NOMO-1 (cell line): ENCODE measurements around the gene DLG2.

Experiments used
- DNase-seq, 2 experiments: peaks; one replicate each; lab custom pipeline; 2025; ENCODE audit not compliant: unreplicated experiment in 2 of 2; lab: John Stamatoyannopoulos, UW

DLG2 gene

DNA sequence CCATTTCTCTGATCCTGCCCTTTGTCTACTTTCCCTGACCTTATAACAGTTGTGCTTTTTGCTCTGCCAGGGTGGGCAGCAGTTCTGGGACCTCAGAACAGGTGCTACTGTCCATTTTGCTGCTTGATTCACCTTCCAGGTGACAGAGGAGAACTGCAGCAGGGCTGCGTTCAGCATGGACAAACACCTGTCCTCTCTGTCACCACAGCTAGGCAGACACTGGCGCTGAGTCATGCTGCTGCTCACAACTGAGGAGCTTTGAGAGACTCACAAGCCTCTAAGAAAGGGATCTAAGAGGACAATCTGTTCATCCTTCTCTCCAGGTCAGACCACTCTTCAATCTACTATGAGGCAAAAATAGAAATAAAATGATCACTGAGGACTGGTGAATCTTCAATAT, 1196.5 kb downstream of the DLG2 start:
- no peak for DNase-seq

DNA sequence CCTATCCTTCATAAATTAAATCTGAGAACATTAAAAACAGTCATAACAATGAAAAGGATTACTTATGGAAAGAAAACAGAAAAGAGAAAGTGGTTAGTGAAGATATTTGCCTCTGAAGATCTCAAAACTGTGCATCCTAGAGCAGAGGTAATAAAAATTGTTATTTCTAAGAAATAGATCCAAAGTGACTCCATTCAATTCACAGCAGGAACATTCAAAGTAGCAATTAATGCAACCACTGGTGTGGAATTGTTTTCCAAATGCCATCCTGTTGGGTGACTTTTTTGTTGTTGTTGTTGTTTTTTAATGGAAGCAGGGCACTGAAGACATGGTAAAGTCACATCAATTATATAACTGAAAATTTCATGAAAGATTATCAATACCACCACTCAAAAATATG, 1201.5 kb downstream of the DLG2 start:
- DNase-seq = no peak

DNA sequence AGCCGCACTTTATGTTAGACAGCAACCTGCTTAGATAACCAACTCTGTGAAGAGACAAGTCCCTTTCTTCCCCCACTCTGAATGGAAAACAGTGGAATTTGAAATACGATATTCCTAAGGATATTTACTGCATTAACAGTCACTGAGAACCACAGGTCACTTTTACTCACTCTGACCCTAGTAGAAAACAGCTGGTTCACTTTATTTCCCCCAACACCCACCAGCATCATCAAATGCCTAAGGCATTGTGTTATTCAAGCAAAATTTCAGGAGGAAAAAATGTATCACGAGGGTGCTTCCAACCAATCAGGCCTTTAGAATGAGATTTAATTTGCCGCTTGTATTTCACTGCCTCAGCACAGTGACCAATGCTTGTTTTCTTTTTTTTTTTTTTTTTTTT, 1206.9 kb downstream of the DLG2 start:
- DNase-seq = no peak

DNA sequence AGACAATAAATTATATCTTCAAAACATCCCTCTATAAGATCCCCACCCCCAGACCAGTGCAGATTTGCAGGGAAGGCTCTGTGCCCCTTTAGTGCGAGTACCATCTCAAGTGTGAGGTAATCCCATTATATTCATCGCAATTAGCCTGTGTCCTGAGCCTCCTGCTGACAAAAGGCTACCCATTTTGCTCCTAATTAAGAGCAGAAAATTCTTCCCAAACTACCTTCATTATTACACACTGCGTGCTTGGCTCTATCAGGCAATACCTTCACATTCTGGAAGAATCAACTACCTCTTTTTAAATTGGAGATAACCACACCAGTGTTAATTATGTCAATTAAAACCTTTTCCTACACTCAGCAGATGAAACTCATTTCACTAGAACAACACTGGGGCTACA, 1207.5 kb downstream of the DLG2 start:
- DNase-seq = no peak

GRCh38 chr11:84414920-84415319, 1212.2 kb downstream of the DLG2 start:
- DNase-seq = no peak

DNA sequence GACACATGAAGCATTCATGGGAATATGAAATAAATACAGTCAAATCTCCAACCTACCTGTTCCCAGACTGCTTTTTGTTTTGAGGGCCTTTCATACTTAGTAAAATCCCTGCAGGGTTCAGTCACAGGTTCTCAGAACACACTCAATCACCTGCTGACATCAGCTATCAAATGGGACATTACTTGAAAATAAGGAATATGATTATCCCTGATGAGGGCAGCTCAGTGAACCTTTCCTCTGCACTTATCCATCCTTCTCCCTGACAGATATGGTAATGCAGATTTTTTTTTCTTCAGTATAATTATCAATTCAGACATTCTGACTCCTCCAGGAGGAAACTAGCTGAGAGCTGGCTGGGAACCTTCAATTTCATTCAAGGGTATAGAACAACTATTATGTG, 1213.6 kb downstream of the DLG2 start:
- DNase-seq = no peak

DNA sequence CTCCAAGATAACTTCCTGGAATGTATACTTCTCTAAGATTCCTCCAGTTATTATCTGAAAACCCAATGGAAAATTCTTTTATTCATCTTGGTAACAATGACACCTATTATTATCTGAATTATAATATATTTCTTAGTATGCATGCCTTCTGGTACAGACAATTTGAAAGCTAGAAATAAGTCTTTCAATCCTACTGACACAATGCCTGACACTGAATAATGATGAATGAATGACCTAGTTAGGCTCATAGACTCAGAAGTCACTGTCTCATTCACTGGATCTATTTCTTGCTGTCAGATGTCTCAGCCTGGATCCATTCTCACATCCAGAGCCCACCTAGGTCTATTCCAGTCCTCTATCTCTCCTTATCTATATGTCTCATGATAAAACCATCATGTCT, 1214.3 kb downstream of the DLG2 start:
- DNase-seq = no peak

- no peak for DNase-seq
Measured at GRCh38 chr11:84408946-84409411, 1218.2 kb downstream of the DLG2 start.

- no peak for DNase-seq
Measured at GRCh38 chr11:84407091-84407490, 1220.1 kb downstream of the DLG2 start.

- DNase-seq = peak; percentile 33 to 48
Measured at GRCh38 chr11:84398017-84398626, 1229.0 kb downstream of the DLG2 start.

DNA sequence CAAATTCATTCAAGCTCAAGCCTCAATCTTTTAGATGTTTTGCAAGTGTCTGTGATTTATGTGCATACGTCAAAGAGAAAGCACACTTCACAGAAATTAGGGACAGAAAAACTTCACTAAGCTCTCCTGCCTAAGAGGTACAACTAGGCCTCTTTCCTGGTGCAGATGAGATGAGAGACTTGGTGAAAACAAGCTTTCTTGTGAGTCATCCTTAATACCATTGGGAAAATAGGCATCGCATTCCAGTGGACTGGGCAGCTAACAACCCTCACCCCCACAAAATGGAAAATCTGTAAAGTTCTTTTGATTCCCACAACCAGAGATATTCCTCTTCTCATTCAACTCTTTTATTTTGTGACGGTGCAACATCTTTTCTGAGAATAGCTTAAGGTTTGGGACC, 1230.6 kb downstream of the DLG2 start:
- DNase-seq = no peak

GRCh38 chr11:84390441-84391078, 1236.6 kb downstream of the DLG2 start:
- no peak for DNase-seq

- DNase-seq = no peak
Measured at GRCh38 chr11:84389696-84390095, 1237.4 kb downstream of the DLG2 start.

DNA sequence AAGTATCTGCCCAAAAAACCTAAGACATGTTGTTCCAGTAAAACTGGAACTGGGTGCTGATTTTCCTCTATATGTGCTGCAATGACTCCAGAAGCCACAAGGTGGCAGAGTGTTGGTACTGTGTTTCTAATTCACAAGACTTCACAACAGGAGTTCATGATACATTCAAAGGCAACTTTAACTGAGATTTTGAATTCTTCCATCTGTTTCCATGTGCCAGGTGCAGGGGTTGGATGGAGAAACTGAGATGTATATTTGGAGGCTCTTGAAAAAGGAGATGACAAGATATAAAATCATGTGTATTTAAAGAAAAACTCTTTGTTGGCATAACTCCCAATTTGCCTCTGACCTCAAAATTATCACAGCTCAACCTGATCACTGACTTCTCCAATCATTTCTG, 1242.4 kb downstream of the DLG2 start:
- peak in 1 of 2 experiments; percentile 27 for DNase-seq

- DNase-seq = no peak
Measured at GRCh38 chr11:84383576-84383975, 1243.6 kb downstream of the DLG2 start.

- DNase-seq = no peak
Measured at GRCh38 chr11:84381666-84382065, 1245.5 kb downstream of the DLG2 start.

GRCh38 chr11:84372381-84372950, 1254.7 kb downstream of the DLG2 start:
- DNase-seq = no peak

DNA sequence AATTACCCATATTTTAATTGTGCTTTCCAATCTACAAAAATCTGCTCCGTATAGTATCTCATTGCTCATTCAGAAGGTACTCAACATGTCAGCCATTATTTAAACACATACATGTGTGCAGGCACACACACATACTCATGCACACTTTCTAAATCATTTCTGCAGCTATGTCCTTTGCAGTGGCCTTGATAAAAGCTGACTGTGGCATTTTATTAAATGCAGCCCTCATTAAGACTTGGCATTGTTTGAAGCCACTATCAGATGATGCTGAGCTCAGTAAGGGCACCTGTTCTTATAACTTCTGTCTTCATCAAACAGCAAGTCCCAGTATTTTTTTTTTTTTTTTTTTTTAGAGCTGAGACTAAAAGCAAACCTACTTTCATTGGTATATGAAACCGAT, 1269.1 kb downstream of the DLG2 start:
- no peak for DNase-seq

DNA sequence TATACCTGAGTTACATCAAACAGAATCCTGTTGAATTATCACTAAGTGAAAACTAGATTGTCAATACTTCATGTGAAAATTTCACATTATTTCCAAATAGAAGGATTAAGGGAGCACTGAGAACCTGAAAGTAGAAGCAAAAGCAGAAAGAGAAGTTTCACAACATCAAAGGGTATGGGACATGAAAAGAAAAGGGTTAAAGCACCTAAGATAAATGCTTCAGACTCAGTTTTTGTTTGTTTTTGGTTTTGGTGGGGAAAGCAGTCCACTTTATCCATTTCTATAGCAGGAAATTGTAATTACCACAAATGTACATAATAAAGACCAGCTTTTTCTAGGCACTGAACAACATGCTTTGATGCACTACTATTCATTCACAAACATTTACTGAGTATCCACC, 1271.2 kb downstream of the DLG2 start:
- no peak for DNase-seq

DNA sequence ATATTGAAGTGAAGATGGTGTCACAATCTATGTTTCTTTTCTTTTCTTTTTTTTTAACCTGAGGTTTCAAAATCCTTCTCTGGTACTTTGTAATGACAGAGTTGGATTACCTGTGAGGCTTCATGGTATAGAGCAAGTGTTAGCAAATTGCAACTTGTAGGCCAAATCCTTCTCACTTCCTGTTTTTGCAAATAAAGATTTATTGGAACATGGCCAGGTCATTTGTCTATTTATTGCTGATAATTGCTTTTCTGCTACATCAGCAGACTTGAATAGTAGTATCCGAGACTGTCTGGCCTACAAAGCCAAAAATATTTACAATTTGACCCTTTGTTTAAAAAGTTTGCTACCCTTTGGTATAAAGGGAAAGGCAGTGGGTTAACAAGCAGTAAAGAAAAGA, 1281.5 kb downstream of the DLG2 start:
- no peak for DNase-seq

- DNase-seq = no peak
Measured at GRCh38 chr11:84345027-84345426, 1282.1 kb downstream of the DLG2 start.

GRCh38 chr11:84339796-84340195, 1287.3 kb downstream of the DLG2 start:
- DNase-seq = no peak
